ENCODE measurements around the gene ATP12A.
A peak's percentile ranks its signal among the peaks of the same experiment; 100 is the strongest.

ATP12A gene

DNA sequence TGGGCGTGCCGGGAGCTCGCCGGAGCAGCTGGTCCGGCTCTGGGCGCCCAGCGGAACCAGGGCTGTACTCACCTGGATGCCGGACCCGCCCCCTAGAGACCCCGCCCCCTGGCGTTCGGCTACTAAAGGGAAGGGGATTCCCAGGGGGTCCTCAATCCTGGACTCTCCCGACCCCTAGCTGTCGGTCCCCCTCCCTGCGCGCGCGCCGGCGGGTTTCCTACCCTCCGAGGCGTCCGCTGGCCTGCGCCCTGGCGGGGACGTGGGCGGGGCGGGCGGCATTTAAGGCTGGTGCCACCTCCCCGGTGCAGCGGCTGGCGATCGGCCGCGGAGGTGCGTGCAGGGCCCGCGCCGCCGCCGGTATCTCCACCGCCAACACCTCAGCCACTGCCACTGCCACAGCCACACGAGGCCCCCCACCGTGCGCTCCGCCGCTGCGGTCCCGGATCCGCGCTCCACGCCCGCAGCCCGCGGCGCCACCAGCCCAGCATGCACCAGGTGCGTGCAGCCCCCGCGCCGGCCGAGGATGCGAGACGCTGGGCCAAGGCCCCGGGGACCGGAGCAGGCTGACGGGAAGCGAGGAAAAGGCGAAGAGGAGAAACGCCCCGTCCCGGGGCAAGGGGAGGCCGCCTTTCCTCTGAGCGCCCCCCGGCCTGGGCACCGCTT, at the start of gene ATP12A:
Gene ATP12A, plus strand, starts transcription at position 151 of the 663 bp plus-strand sequence. Its CDS starts 336 bp downstream, at position 487.
- FAIRE-seq (no peak), DNase-seq (ENCODE audit: insufficient read length, low spot score) (no peak)

DNA sequence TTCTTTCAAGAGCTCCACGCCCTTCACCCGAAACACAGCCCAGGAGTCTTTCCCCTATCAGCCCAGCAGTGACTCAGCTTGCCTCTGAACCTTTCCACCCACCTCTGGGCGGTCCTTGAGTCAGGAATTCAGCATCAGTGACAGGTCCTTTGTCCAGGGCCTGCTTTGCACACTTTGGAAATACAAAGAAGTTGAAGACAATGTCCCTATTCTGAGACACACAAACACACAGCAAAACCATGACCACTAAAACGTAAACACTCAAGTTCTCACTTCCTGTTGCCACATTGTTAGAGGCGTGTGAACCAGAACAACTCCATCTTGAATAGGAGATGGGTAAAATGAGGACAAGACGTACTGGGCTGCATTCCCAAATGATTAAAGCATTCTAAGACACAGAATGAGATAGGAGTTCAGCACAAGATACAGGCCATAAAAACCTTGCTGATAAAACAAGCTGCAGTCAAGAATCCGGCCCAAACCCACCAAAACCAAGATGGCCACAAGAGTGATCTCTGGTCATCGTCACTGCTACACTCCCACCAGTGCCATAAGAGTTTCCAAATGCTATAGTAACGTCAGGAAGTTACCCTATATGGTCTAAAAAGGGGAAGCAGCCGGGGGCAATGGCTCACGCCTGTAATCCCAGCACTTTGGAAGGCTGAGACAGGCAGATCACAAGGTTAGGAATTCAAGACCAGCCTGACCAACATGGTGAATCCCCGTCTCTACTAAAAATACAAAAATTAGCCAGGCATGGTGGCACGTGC, 49.2 kb upstream of the ATP12A start:
- DNase-seq (ENCODE audit: insufficient read length, low spot score) (no peak), FAIRE-seq (peak; percentile 21)

DNA sequence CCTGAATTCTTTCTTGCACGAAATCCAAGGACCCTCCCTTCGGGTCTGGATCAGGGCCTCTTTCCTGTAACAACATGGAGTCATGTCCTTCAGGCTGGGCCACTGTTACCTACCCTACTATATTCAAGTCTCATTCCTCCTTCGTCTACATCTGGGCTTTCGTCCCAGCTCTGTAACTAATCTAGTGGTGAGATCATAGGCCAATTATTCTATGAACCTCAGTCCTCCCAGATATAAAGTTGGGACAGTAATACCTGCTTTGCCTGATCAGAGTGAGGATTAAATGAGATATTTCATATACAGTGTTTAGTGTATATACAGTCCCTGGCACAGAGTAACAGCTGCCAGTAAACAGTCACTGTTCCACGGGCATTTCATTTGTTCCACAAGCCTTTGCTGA, 48.3 kb upstream of the ATP12A start:
- DNase-seq (ENCODE audit: insufficient read length, low spot score) = no peak
- no peak for FAIRE-seq

DNA sequence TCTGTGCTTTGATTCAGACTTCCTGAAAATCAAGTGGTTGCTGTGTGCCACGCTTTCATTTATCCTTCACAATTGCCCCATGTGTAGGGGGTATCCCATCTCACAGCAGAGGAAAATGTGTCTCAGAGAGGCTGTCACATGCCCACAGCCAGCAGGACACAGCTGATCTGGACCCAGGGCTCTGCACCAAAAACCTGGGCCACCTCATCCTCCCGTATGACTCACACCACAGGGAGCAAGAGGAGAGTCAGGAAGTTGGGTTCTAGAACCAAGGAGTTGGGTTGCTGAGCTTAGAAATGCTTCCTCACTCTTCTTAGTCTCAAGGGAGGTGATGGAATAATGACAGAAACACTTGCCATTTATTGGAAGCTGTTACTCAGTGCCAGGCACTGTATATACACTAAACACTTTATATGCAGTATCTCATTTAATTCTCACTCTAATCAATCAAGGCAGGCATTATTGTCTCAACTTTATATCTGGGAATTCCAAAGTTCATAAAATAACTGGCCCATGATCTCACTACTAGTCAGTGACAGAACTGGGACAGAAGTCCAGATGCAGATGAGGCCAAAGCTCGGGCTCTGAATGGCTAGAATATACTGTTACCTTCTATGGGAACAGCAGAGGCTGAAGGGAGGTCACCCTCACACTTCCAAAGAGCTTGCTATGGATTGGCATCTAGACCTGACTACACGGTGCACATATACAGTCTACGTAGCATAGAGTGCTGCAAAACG, 47.7 kb upstream of the ATP12A start:
- no peak for DNase-seq (ENCODE audit: insufficient read length, low spot score)
- FAIRE-seq = no peak

DNA sequence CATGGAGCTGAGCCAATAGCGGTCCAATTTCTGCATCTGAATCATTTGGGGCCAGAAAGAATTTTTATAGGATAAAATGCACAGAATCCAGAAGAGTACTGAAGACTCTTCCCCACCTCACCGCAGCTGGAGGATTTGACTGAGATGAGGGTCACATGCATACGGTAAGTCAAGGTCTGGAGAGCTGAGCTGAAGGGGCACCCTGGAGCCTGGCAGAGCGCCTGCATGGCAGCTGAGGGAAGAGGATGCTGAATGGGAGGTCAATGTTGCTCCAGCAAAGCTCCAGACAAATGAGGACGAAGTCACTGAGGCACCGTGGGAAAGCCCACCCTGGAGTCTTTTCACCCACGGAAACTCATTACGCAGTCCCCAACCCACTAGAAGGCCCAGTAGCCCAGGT, 43.4 kb upstream of the ATP12A start:
- no peak for FAIRE-seq
- DNase-seq (ENCODE audit: insufficient read length, low spot score) = no peak

DNA sequence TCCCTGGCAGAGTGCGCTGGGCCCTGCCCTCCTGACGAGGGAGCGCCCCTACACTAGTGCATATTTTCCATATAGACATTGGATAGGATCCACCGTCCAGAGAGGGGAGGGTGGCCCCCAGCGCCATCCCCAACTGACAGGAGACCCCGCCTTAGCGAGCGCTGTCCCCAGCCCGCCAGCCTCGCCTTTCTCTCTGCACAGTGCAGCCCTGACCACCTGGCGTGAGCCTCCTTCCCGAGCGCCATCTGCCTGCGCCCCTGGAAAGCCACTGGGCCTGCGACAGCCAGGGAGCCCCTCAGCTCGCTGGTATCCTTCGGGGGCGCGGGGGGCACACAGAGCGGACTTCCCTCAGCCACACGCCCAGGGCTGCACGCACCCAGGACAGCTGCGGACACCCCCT, 42.1 kb upstream of the ATP12A start:
- no peak for FAIRE-seq
- no peak for DNase-seq (ENCODE audit: insufficient read length, low spot score)

DNA sequence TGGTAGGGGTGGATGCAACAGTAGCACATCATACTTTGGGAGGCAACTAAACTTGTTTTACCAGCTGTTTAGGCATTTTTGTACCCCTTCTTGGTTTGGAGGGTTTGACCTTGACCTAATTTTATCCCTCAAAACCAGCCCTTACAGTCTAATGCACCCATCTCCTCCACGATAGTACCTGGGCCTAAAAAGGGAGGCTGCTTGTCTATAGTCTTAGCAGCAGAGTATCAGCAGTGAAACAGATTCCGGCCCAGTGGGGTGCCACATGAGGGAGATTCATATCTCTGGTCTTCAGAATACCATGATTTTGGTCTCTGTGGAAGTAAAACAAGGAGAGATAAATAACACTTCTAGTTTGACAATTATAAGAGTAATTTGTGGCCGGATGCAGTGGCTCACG, 39.5 kb upstream of the ATP12A start:
- DNase-seq (ENCODE audit: insufficient read length, low spot score) = no peak
- no peak for FAIRE-seq

DNA sequence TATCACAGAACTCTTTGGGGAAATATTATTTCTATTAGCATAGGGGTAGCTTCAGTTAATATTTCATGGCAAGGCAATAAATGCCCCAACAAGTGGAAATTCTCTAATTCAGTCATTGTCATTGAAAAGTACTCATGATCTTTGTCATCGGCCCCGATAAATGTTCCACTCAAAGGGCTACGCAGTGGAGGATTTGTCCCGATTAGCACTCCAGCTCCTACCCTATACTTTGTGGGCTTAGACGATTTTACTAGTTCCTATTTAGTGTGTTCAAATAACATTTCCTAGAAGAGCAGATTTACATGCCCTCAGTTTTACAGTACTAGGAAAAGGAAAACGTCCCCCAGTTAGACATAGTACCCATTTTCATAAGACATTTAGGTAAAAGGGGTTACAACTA, 38.0 kb upstream of the ATP12A start:
- FAIRE-seq = no peak
- no peak for DNase-seq (ENCODE audit: insufficient read length, low spot score)

DNA sequence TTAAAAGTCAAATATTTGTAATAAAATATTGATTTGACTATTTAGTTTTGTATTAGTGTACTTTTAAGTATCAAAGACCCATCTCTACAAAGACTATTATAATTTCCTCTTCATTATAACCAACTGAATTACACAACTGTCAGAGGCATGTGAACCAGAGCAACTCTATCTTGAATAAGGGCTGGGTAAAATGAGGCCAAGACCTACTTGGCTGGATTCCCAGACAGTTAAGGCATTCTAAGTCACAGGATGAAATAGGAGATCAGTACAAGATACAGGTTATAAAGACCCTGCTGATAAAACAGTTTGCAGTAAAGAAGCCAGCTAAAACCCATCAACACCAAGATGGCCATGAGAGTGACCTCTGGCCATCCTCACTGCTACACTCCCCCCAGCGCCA, 36.2 kb upstream of the ATP12A start:
- DNase-seq (ENCODE audit: insufficient read length, low spot score) (no peak), FAIRE-seq (no peak)

DNA sequence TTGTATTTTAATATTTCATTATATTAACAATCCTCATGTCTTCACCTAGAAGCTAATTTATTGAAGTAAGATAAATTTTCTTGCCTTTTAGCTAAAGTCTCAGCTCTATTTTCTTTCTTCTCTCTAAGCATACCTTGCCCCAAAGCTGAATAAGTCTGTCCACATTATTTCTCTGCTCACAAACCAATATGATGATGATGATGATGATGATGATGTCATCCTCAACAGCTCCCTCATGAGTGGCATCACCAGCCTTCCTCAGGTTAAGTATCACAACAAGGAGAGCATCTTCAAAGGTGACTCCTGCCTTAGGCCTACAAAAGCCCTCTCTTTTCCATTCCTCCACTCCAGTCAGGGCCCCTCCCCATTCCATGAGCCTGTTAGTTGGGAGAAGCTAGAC, 31.9 kb upstream of the ATP12A start:
- no peak for DNase-seq (ENCODE audit: insufficient read length, low spot score)
- FAIRE-seq = no peak

DNA sequence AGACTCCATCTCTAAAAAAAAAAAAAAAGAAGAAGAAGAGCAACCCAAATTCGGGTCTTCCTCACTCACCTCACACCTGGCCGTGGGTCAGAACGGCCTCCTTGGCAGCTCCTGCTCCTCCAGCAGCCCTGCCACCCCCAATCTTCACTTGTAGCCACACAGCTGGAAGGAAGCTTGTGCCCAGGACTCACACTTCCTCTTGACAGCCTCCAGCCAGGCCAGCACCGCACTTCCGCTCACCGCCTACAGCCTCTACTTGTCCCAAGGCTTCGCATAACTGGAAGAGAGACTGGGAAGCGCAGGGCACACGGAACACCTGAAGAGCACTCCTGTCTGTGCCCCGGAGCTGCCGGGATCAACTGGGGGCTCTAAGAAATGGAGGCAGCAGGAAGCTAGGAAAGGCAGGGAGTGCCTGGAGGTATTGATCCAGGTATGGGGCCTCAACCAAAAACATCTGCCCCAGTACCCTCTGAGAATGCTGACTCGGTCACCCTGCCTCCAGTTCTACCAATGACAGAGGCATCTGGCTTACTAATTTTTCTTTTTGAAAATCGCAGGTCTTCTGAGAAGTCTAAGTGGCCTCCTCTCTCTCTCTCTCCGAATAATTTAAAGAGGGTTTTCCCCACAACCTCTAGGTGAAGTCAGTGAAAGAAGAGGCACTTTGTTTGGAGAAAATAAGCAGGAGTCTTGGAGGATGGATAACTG, 31.1 kb upstream of the ATP12A start:
- FAIRE-seq = no peak
- DNase-seq (ENCODE audit: insufficient read length, low spot score) = no peak

DNA sequence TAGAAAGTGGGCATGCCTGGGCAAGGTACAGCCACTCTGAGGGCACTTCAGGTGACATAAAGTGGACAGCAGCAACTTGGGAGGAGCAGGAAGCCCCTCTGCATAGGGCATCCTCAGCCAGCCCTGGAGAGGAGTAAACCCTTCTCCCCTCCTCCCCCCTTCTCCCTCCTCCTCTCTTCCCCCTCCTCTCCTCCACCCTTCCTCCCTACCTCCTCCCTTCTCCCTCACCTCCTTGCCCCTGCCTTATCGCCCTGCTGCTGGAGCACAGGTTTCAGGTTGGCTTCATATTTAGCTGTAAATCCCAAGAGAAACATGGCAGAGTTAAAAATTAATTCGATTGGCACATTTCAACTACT, 30.5 kb upstream of the ATP12A start:
- DNase-seq (ENCODE audit: insufficient read length, low spot score) = no peak
- FAIRE-seq = no peak

DNA sequence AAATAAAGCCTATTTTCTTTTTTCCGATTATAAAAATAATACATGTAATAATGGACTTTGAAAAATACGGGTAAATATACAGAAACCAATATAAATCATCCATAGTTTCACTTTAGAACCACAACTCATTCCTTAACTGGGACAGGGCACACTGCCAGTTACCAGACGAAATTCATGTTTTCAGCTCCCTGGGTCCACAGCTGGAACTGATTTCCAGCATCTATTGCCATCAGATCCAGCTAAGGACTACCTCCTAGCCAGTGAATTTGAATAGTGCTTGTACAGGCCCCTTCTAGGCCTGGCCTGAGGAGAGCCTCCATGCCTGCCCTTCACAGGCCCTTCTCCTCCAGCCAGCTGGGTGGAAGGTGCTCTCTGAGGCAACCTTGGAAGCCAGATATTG, 30.0 kb upstream of the ATP12A start:
- FAIRE-seq = no peak
- no peak for DNase-seq (ENCODE audit: insufficient read length, low spot score)

DNA sequence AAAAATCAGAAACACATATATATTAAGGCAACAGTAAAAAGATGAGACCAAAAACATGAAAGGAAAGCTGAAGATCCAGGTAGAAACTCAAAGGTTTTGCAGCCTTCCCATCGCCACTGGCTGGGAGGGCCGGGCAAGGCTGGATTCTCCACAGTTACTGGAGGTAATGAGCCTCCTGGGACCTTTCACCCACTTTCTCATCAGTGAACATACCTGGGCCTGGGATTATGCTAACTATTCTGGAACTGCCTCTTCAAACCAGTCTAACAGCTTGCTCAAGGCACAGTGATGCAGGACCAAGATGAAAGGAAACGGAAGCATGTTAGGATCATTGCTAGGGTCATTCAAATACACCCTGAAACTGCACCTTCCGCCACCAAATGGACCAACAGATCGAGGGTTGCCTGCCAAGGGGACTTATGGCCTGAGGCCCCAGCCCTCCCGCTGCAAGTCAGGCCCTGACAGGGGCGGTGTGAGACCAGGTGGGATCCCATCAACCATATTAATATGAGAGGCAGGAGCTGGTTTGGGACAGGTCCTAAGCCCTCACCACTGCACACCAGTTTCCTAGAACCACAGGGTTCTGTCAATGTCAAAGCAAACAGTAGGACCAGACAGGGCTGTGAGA, 28.4 kb upstream of the ATP12A start:
- FAIRE-seq = no peak
- no peak for DNase-seq (ENCODE audit: insufficient read length, low spot score)

DNA sequence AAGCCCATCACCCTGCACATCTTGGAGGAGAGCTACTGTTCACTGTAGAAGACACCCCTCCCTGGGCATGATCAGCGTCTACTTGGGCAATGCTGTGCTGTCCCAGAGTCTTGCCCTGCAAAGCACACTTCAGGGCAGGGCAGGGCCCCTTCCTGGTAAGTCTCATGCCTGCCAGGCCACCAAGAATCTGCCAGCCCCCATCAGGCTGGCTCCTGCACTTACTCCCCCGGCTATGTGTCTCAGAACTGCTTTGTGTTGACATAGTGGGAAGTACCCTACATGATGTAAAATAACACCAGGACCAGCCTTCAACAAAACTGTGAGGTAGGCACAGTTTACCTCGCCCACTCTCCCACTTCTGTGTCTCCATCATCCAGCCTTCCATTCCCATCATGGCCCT, 27.8 kb upstream of the ATP12A start:
- no peak for FAIRE-seq
- DNase-seq (ENCODE audit: insufficient read length, low spot score) = no peak

DNA sequence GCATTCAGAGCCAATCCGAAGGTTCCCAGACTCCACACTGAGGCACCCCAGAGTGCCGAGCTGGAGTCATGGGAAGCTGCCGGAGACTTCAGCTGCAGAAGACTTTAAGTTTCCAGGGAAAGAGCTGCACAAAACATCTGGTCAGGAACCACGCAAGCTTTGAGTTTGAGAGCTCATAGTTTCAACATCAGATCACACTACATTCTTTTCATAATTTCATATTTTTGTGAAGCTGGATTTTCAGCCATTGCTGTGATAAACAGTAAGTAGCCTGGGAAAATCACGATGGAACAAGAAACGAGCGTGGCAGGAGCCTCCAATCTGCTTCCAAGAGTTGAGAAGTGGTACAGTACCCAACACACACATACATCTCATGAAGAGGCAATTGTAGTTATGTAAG, 25.5 kb upstream of the ATP12A start:
- no peak for DNase-seq (ENCODE audit: insufficient read length, low spot score)
- FAIRE-seq = no peak

DNA sequence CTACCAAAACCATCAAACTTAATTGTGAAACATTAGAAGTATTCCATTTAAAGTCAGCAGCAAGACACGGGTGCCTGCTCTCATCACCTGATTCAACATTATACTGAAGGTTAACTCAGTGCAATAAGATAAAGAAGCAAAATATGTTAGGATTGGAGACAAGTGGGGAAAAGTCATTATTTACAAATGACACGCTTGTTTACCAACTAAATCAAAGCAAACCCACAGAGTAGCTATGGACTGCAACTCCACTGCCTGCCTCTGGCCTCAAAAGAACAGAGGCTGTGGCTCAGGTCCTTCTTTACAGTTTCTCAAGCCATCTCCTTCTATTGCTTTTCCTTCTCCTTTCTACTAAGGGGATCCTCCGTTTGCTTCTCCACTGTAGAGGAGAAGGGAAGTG, 21.0 kb upstream of the ATP12A start:
- no peak for DNase-seq (ENCODE audit: insufficient read length, low spot score)
- FAIRE-seq = no peak

DNA sequence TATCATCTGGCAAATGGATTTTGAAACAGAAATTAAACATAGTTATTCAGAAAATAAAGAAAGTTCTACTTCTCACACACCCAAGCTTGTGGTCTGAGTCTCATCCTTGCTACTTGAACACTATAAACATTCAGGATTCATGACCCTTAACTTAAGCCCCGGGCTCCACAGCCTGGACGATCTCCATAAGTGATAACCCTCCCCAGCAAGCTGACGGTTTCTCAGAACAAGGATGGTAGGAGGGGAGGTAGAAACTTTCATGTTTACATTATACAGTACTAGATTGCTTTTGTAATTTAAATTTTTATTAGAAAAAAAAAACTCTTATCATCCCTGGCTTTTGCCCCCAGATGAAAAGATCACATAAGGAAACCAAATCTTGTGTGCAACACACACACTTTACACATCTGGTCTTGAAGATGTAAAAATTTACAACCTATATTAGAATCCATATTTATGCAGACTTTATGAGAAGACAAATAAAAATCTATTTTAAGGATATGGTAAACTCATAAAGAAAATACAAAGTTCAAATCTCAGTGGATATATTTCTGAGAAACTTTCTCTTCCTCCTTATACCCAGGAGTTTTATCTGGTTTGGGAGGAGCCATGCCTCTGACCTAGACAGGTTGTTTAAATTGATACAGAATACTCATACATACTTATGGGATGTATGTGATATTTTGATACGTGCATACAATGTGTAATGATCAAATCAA, 20.0 kb upstream of the ATP12A start:
- DNase-seq (ENCODE audit: insufficient read length, low spot score) (no peak), FAIRE-seq (no peak)

DNA sequence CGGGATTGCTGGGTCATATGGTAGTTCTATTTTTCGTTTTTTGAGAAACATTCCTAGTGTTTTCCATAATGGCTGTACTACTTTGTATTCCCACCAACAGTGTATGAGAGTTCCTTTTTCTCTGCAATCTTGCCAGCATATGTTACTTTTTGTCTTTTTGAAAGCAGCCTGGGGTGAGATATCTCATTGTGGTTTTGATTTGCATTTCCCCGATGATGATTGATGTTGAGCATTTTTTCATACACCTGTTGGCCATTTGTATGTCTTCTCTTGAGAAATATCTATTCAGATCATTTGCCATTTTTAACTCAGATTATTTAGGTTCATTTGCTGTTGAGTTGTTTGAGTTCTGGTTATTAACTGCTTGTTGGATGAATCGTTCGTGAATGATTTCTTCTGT, 18.5 kb upstream of the ATP12A start:
- FAIRE-seq (peak; percentile 39), DNase-seq (ENCODE audit: insufficient read length, low spot score) (no peak)

Data from GM19239 (cell line).